ENCODE results near the gene KCTD15. TPM values are rescaled to one million over a fixed set of nuclear protein-coding genes. Genes with fewer than 3 reads are reported as not detected.
A peak's percentile ranks its signal among the peaks of the same experiment; 100 is the strongest.
"Not testable (repeated sequence)": the region's sequence is repeated elsewhere in the genome, so short reads cannot be mapped to it uniquely, and the experiment has no call there.

The KCTD15 gene
- total and polyA plus RNA-seq, 2 donors (not counting 1 experiment from before 2014, with no cell fraction given): 0.54 to 0.81 TPM

GRCh38 chr19:33819078-33819477 is 22.4 kb downstream of the KCTD15 start:
- POLR2A ChIA-PET; intact Hi-C loops (cut with micrococcal nuclease); H3K27me3 Mint-ChIP-seq; H3K36me3 ChIP-seq (replicated peaks in 1 of 2; ENCODE audit: control extremely low read depth in 1 of 2, control insufficient read depth in 1 of 2, extremely low read depth in 1 of 2, insufficient read depth in 2 of 2, low read length in 1 of 2); ATAC-seq (ENCODE audit: low read depth); H3K27me3 ChIP-seq (replicated peaks in 1 of 4; ENCODE audit: control extremely low read depth in 1 of 4, control insufficient read depth in 3 of 4, insufficient read depth in 4 of 4, low read length in 3 of 4); DNase-seq; H3K79me2 ChIP-seq (ENCODE audit: control insufficient read depth, insufficient read depth, low read length); H3K9me3 Mint-ChIP-seq (ENCODE audit: insufficient read depth); H3K9me3 ChIP-seq (ENCODE audit: control extremely low read depth in 1 of 3, control insufficient read depth in 2 of 3, insufficient read depth in 1 of 3, low read length in 2 of 3); H4K20me1 ChIP-seq (ENCODE audit: control insufficient read depth, insufficient read depth, low read length, poor library complexity, severe bottlenecking); H3K27ac ChIP-seq (ENCODE audit: low read length in 2 of 2): not testable (repeated sequence)
- Histone ChIP-seq H2AFZ (ENCODE audit: insufficient read depth, low read depth, low read length, poor library complexity, severe bottlenecking) (peak overlapping the region; percentile 79), H3K4me3 (ENCODE audit: control extremely low read depth in 1 of 5, extremely low read depth in 1 of 5, insufficient read depth in 1 of 5, low read depth in 2 of 5, low read length in 4 of 5) (peak overlapping the region in 4 of 5 experiments; percentile 8 to 55 (median 54)), H3K4me1 (ENCODE audit: control insufficient read depth in 2 of 2, insufficient read depth in 2 of 2, low read length in 2 of 2) (peaks cover 21 to 27% of the 10 kb centered on the region in 2 donors), H3K4me2 (replicated peaks; ENCODE audit: low read depth, low read length, poor library complexity, severe bottlenecking) (peak overlapping the region; percentile 89), H3K9ac (ENCODE audit: low read length) (peak overlapping the region; percentile 66)
- CTCF ChIA-PET: interaction anchor here (0.6 to 1.3 kb wide), 2 partner anchors 24 to 681 kb away, joined by 4 to 10 read pairs; no protein-coding TSS in a partner anchor
- WGBS (ENCODE audit: insufficient coverage): 70% methylated on average over 2 of the region's 7 CpGs
- H3K4me1 Mint-ChIP-seq: peaks cover 29% of the 10 kb centered on the region
- H3K27ac Mint-ChIP-seq: peak overlapping the region; percentile 73
- peak overlapping the region; percentile 92 for H3K4me3 Mint-ChIP-seq

- Histone ChIP-seq H3K4me2 (replicated peaks; ENCODE audit: low read depth, low read length, poor library complexity, severe bottlenecking) (peak overlapping the region; percentile 89), H3K4me3 (ENCODE audit: control extremely low read depth in 1 of 5, extremely low read depth in 1 of 5, insufficient read depth in 1 of 5, low read depth in 2 of 5, low read length in 4 of 5) (peak overlapping the region; percentile 8 to 60 (median 54)), H3K9ac (ENCODE audit: low read length) (peak overlapping the region; percentile 66), H3K27me3 (replicated peaks in 1 of 4; ENCODE audit: control extremely low read depth in 1 of 4, control insufficient read depth in 3 of 4, insufficient read depth in 4 of 4, low read length in 3 of 4) (peaks cover 0 to 4% (median 0%) of the 10 kb centered on the region in 4 experiments), H2AFZ (ENCODE audit: insufficient read depth, low read depth, low read length, poor library complexity, severe bottlenecking) (peak overlapping the region; percentile 79), H3K27ac (ENCODE audit: low read length in 2 of 2) (peak overlapping the region; percentile 54 to 58), H3K36me3 (replicated peaks in 1 of 2; ENCODE audit: control extremely low read depth in 1 of 2, control insufficient read depth in 1 of 2, extremely low read depth in 1 of 2, insufficient read depth in 2 of 2, low read length in 1 of 2) (no peaks in the 10 kb centered on the region), H4K20me1 (ENCODE audit: control insufficient read depth, insufficient read depth, low read length, poor library complexity, severe bottlenecking) (no peaks in the 10 kb centered on the region), H3K79me2 (ENCODE audit: control insufficient read depth, insufficient read depth, low read length) (no peaks in the 10 kb centered on the region), H3K4me1 (ENCODE audit: control insufficient read depth in 2 of 2, insufficient read depth in 2 of 2, low read length in 2 of 2) (peaks cover 21 to 27% of the 10 kb centered on the region in 2 donors), H3K9me3 (ENCODE audit: control extremely low read depth in 1 of 3, control insufficient read depth in 2 of 3, insufficient read depth in 1 of 3, low read length in 2 of 3) (peaks cover 0 to 7% (median 0%) of the 10 kb centered on the region in 3 donors)
- Mint-ChIP-seq H3K4me3 (peak overlapping the region; percentile 92), H3K27me3 (no peaks in the 10 kb centered on the region), H3K9me3 (ENCODE audit: insufficient read depth) (no peaks in the 10 kb centered on the region), H3K4me1 (peaks cover 29% of the 10 kb centered on the region), H3K27ac (peak overlapping the region; percentile 73)
- 13% methylated on average over 8 of the region's 10 CpGs for WGBS (ENCODE audit: insufficient coverage)
- no peak for TF ChIP-seq EZH2 (IDR thresholded peaks at IDR 0.05; ENCODE audit: borderline replicate concordance, insufficient read depth, low read depth, low read length, poor library complexity, severe bottlenecking)
- no peak for TF ChIP-seq CTCF (IDR thresholded peaks at IDR 0.05)
- ChIA-PET CTCF (interaction anchor here (1.3 kb wide), 1 partner anchor 25 kb away, joined by 10 read pairs; no protein-coding TSS in a partner anchor), POLR2A (no interaction called here)
- no peak for ATAC-seq (ENCODE audit: low read depth)
- no peak for DNase-seq
- intact Hi-C loops (cut with micrococcal nuclease): no loop called here
Observed at GRCh38 chr19:33819506-33819879, 22.8 kb downstream of the KCTD15 start.
